Stimulated activated CD8-positive, alpha-beta memory T cell treated with anti-CD3 and anti-CD28 coated beads, Interleukin-7, amount 100 ng/mL, for 1 hour (primary cell): ENCODE data around the gene SLC1A4.
"Not testable (repeated sequence)": the region's sequence is repeated elsewhere in the genome, so short reads cannot be mapped to it uniquely, and the experiment has no call there.

Experiments used
- DNase-seq, 2 donors: peaks; one replicate each; pipeline ENCODE4 v3.0.0-alpha.2; 2020; ENCODE audit warnings: low read depth in 2 of 2

The SLC1A4 gene

GRCh38 chr2:64992218-64992617, 3.0 kb downstream of the SLC1A4 start:
- DNase-seq = no peak

- no peak for DNase-seq
Measured at GRCh38 chr2:64992990-64993389, 3.8 kb downstream of the SLC1A4 start.

GRCh38 chr2:64995041-64995440, 5.8 kb downstream of the SLC1A4 start:
- no peak for DNase-seq

- DNase-seq = no peak
Measured at GRCh38 chr2:64996871-64997307, 7.7 kb downstream of the SLC1A4 start.

- DNase-seq = no peak
Measured at GRCh38 chr2:64998658-64999061, 9.5 kb downstream of the SLC1A4 start.

- no peak for DNase-seq
Measured at GRCh38 chr2:64999754-65000153, 10.6 kb downstream of the SLC1A4 start.

- DNase-seq = no peak
Measured at GRCh38 chr2:65000644-65001043, 11.4 kb downstream of the SLC1A4 start.

GRCh38 chr2:65003037-65003436, 13.8 kb downstream of the SLC1A4 start:
- DNase-seq = no peak

GRCh38 chr2:65004232-65004631, 15.0 kb downstream of the SLC1A4 start:
- DNase-seq = not testable (repeated sequence)

GRCh38 chr2:65013776-65014175, 24.6 kb downstream of the SLC1A4 start:
- no peak for DNase-seq

- DNase-seq = no peak
Measured at GRCh38 chr2:65015731-65016130, 26.5 kb downstream of the SLC1A4 start.

- no peak for DNase-seq
Measured at GRCh38 chr2:65016789-65017188, 27.6 kb downstream of the SLC1A4 start.

GRCh38 chr2:65017335-65017734, 28.1 kb downstream of the SLC1A4 start:
- DNase-seq = no peak

GRCh38 chr2:65018141-65018582, 29.0 kb downstream of the SLC1A4 start:
- DNase-seq = no peak

GRCh38 chr2:65019010-65019409, 29.8 kb downstream of the SLC1A4 start:
- DNase-seq = no peak

GRCh38 chr2:65019675-65020195, 30.5 kb downstream of the SLC1A4 start:
- DNase-seq = no peak

- DNase-seq = not testable (repeated sequence)
Measured at GRCh38 chr2:65020251-65020650, 31.1 kb downstream of the SLC1A4 start.

- DNase-seq = no peak
Measured at GRCh38 chr2:65020943-65021528, 31.8 kb downstream of the SLC1A4 start.

GRCh38 chr2:65021709-65022108, 32.5 kb downstream of the SLC1A4 start:
- DNase-seq = no peak

GRCh38 chr2:65022189-65022588, 33.0 kb downstream of the SLC1A4 start:
- no peak for DNase-seq

- DNase-seq = no peak
Measured at GRCh38 chr2:65023742-65024141, 34.5 kb downstream of the SLC1A4 start.

- DNase-seq = no peak
Measured at GRCh38 chr2:65024149-65024829, 35.1 kb downstream of the SLC1A4 start.

GRCh38 chr2:65025453-65026123, 36.4 kb downstream of the SLC1A4 start:
- DNase-seq = no peak
